ENCODE measurements around the gene EDNRA. TPM values are rescaled to one million over a fixed set of nuclear protein-coding genes. Genes with fewer than 3 reads are reported as not detected.

EDNRA gene
- total and polyA plus RNA-seq, 9 of the 15 experiments (the other 6 are each of a cell fraction or from before 2014, with no cell fraction given), result not detected

- Histone ChIP-seq H3K4me2 (ENCODE audit: insufficient read depth, low read length) (no peak overlapping the region), H3K9me3 (replicated peaks; ENCODE audit: control insufficient read depth, insufficient read depth, low read depth, low read length) (no peaks in the 10 kb centered on the region), H3K27me3 (ENCODE audit: control insufficient read depth in 2 of 2, insufficient read depth in 2 of 2, low read length in 2 of 2) (no peaks in the 10 kb centered on the region; a peak in 1 of 5 replicates), H3K4me3 (no peak overlapping the region), H4K20me1 (replicated peaks; ENCODE audit: control insufficient read depth, insufficient read depth, low read length) (no peaks in the 10 kb centered on the region), H3K36me3 (ENCODE audit: control insufficient read depth, insufficient read depth, low read length) (no peaks in the 10 kb centered on the region), H3K79me2 (ENCODE audit: control insufficient read depth, insufficient read depth, low read length) (no peaks in the 10 kb centered on the region), H3K4me1 (replicated peaks in 1 of 2; ENCODE audit: control insufficient read depth in 2 of 2, insufficient read depth in 2 of 2, low read length in 2 of 2) (no peaks in the 10 kb centered on the region), H3K9me1 (ENCODE audit: control insufficient read depth, insufficient read depth, low read length) (no peaks in the 10 kb centered on the region), H3K27ac (ENCODE audit: extremely low read depth, low read depth, low read length) (no peak overlapping the region), H2AFZ (ENCODE audit: low read depth, low read length) (no peak overlapping the region), H3K9ac (ENCODE audit: insufficient read depth in 1 of 2, low read depth in 2 of 2, low read length in 2 of 2) (no peak overlapping the region)
- in situ Hi-C loops (cut with MboI), result no loop called here
- DNase-seq (ENCODE audit: extremely low read depth in 1 of 4, low spot score in 3 of 4) (no peak), ATAC-seq (no peak), FAIRE-seq (no peak)
- POLR2A ChIA-PET, result no interaction called here
- no peak for TF ChIP-seq ELF4 (CRISPR knock-in tag; IDR thresholded peaks at IDR 0.05)
- no peak for TF ChIP-seq ZNF668 (CRISPR knock-in tag; IDR thresholded peaks at IDR 0.05)
- TF ChIP-seq ZNF398 (CRISPR knock-in tag; IDR thresholded peaks at IDR 0.05), result no peak
- no peak for TF ChIP-seq ZBED1 (IDR thresholded peaks at IDR 0.05)
- TF ChIP-seq NCOA1 (IDR thresholded peaks at IDR 0.05; ENCODE audit: low read depth), result no peak
- no peak for TF ChIP-seq RAD21 (CRISPR knock-in tag; conservative IDR thresholded peaks at IDR 0.05 in 1 of 2, IDR thresholded peaks at IDR 0.05 in 1 of 2)
- CTCF ChIA-PET (ENCODE audit: low intra/inter-chr PET ratio), result no interaction called here
- no TSS peak for BruUV-seq (replicated peaks)
- intact Hi-C loops (cut with micrococcal nuclease), result no loop called here
Observed at GRCh38 chr4:147566762-147567161, 85.9 kb downstream of the EDNRA start.
